ENCODE measurements around the gene CERCAM. TPM values are rescaled to one million over a fixed set of nuclear protein-coding genes. Genes with fewer than 3 reads are reported as not detected.
"Not testable (repeated sequence)": the region's sequence is repeated elsewhere in the genome, so short reads cannot be mapped to it uniquely, and the experiment has no call there.

Gene CERCAM
- total RNA-seq, 2 donors from 2014 or later: 2.9 to 9.2 TPM

GRCh38 chr9:128413728-128414127, 6.9 kb upstream of the CERCAM start:
- intact Hi-C loops (cut with DNase I, micrococcal nuclease); ATAC-seq; DNase-seq: not testable (repeated sequence)

GRCh38 chr9:128414461-128414860, 6.2 kb upstream of the CERCAM start:
- ATAC-seq (peak; percentile 44), DNase-seq (no peak)
- intact Hi-C loops (cut with DNase I, micrococcal nuclease): no loop called here

- intact Hi-C loops (cut with DNase I, micrococcal nuclease): no loop called here
- DNase-seq (peak in 1 of 2 donors; percentile 14), ATAC-seq (peak; percentile 85)
Observed at GRCh38 chr9:128415281-128415680, 5.4 kb upstream of the CERCAM start.

- ATAC-seq (no peak), DNase-seq (no peak)
- intact Hi-C loops (cut with DNase I, micrococcal nuclease): no loop called here
Observed at GRCh38 chr9:128416014-128416413, 4.6 kb upstream of the CERCAM start.

GRCh38 chr9:128416432-128417019, 4.1 kb upstream of the CERCAM start:
- DNase-seq (no peak), ATAC-seq (no peak)
- intact Hi-C loops (cut with DNase I, micrococcal nuclease): no loop called here

- intact Hi-C loops (cut with DNase I, micrococcal nuclease): no loop called here
- ATAC-seq (no peak), DNase-seq (no peak)
Observed at GRCh38 chr9:128419061-128419925, 1.4 kb upstream of the CERCAM start.

GRCh38 chr9:128420060-128420650, 502 bp upstream of the CERCAM start:
- peak; percentile 81 for ATAC-seq
- intact Hi-C loops (cut with DNase I, micrococcal nuclease): no loop called here

GRCh38 chr9:128421482-128421996, 882 bp downstream of the CERCAM start:
- intact Hi-C loops (cut with DNase I, micrococcal nuclease): no loop called here
- ATAC-seq (no peak), DNase-seq (no peak)

More at GRCh38 chr9:128420060-128420650, 502 bp upstream of the CERCAM start:
- DNase-seq: peak; percentile 50 to 77

GRCh38 chr9:128422022-128422782, 1.5 kb downstream of the CERCAM start:
- DNase-seq; ATAC-seq; intact Hi-C loops (cut with DNase I, micrococcal nuclease): not testable (repeated sequence)

GRCh38 chr9:128422783-128423150, 2.1 kb downstream of the CERCAM start:
- intact Hi-C loops (cut with DNase I, micrococcal nuclease): no loop called here
- no peak for ATAC-seq

GRCh38 chr9:128423356-128423755, 2.7 kb downstream of the CERCAM start:
- not testable (repeated sequence) for ATAC-seq, DNase-seq

More at GRCh38 chr9:128422783-128423150, 2.1 kb downstream of the CERCAM start:
- DNase-seq: no peak

GRCh38 chr9:128424268-128424780, 3.7 kb downstream of the CERCAM start:
- no peak for ATAC-seq

More at GRCh38 chr9:128423356-128423755, 2.7 kb downstream of the CERCAM start:
- intact Hi-C loops (cut with DNase I, micrococcal nuclease): not testable (repeated sequence)

GRCh38 chr9:128428644-128429512, 8.2 kb downstream of the CERCAM start:
- no peak for DNase-seq
- no peak for ATAC-seq
- intact Hi-C loops (cut with DNase I, micrococcal nuclease): no loop called here

More at GRCh38 chr9:128424268-128424780, 3.7 kb downstream of the CERCAM start:
- DNase-seq: no peak
- intact Hi-C loops (cut with DNase I, micrococcal nuclease): no loop called here

- no peak for DNase-seq
- intact Hi-C loops (cut with DNase I, micrococcal nuclease): no loop called here
Observed at GRCh38 chr9:128429513-128430086, 8.9 kb downstream of the CERCAM start.

GRCh38 chr9:128431207-128431606, 10.6 kb downstream of the CERCAM start:
- intact Hi-C loops (cut with DNase I, micrococcal nuclease): no loop called here
- ATAC-seq: no peak
- no peak for DNase-seq

More at GRCh38 chr9:128429513-128430086, 8.9 kb downstream of the CERCAM start:
- no peak for ATAC-seq

GRCh38 chr9:128434340-128434739, 13.7 kb downstream of the CERCAM start:
- intact Hi-C loops (cut with DNase I, micrococcal nuclease): no loop called here
- ATAC-seq (no peak), DNase-seq (no peak)

- no peak for ATAC-seq
Observed at GRCh38 chr9:128435611-128436010, 15.0 kb downstream of the CERCAM start.

More at GRCh38 chr9:128435611-128436010, 15.0 kb downstream of the CERCAM start:
- no peak for DNase-seq
- intact Hi-C loops (cut with DNase I, micrococcal nuclease): no loop called here
